Measurements from ENCODE around the gene USH2A.

USH2A gene

DNA sequence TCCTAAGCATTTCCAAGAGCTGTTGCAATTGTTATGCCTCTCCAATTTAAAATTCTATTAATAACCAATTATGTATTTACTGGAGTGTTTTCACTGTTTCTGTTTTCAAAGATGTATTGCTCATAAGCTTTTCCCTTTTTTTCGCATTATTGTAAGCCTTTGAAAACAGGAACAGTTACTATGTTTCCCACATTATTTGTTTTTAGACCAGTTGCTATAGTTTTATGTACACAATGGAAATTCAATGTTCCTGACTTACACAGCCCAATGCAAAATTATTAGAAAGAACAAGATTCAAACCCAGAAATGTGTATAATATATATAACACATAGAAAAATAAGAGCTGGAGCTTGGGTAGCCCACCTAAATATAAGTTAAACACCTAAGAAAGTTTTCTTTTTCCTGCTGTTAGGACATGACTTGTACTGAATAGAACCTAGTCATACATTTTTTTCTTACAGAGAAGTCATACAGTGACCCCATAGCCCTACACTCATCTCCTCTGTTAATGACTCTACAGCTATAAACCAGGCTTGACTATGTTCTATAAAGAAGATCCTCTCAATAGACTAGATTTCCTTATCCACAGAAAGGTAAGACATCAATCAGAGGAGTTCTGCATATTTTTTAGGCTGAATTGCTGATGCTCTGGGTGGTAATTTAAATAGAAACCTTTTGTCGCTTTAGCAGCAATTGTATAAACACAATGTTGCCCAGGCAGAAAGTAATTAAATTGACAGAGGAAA lies 299.6 kb downstream of the USH2A start:
- Histone ChIP-seq H2AFZ (ENCODE audit: low read depth, low read length) (no peak overlapping the region), H3K27me3 (ENCODE audit: insufficient read depth, low read length, poor library complexity) (no peaks in the 10 kb centered on the region), H3K9me3 (ENCODE audit: insufficient read depth, low read length, severe bottlenecking) (no peaks in the 10 kb centered on the region), H3K79me2 (ENCODE audit: insufficient read depth, low read length) (no peaks in the 10 kb centered on the region), H3K27ac (ENCODE audit: low read length) (no peak overlapping the region), H3K9ac (ENCODE audit: low read depth, low read length) (no peak overlapping the region), H3K4me3 (ENCODE audit: low read depth in 1 of 2, low read length in 2 of 2) (no peak overlapping the region), H3K4me1 (ENCODE audit: insufficient read depth, low read length) (no peaks in the 10 kb centered on the region), H3K4me2 (ENCODE audit: insufficient read depth, low read length) (no peak overlapping the region), H3K36me3 (ENCODE audit: insufficient read depth, low read length) (no peaks in the 10 kb centered on the region), H4K20me1 (ENCODE audit: insufficient read depth, low read length) (no peaks in the 10 kb centered on the region)
- ATAC-seq (ENCODE audit: insufficient read depth, low read depth): no peak
- DNase-seq: no peak
- TF ChIP-seq, protein P1, sequence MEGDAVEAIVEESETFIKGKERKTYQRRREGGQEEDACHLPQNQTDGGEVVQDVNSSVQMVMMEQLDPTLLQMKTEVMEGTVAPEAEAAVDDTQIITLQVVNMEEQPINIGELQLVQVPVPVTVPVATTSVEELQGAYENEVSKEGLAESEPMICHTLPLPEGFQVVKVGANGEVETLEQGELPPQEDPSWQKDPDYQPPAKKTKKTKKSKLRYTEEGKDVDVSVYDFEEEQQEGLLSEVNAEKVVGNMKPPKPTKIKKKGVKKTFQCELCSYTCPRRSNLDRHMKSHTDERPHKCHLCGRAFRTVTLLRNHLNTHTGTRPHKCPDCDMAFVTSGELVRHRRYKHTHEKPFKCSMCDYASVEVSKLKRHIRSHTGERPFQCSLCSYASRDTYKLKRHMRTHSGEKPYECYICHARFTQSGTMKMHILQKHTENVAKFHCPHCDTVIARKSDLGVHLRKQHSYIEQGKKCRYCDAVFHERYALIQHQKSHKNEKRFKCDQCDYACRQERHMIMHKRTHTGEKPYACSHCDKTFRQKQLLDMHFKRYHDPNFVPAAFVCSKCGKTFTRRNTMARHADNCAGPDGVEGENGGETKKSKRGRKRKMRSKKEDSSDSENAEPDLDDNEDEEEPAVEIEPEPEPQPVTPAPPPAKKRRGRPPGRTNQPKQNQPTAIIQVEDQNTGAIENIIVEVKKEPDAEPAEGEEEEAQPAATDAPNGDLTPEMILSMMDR (IDR thresholded peaks at IDR 0.05; ENCODE audit: borderline replicate concordance, extremely low read depth, low read length, poor library complexity, severe bottlenecking): no peak
- no peak for TF ChIP-seq EZH2 (IDR thresholded peaks at IDR 0.05; ENCODE audit: borderline replicate concordance, low read depth, low read length, severe bottlenecking)

DNA sequence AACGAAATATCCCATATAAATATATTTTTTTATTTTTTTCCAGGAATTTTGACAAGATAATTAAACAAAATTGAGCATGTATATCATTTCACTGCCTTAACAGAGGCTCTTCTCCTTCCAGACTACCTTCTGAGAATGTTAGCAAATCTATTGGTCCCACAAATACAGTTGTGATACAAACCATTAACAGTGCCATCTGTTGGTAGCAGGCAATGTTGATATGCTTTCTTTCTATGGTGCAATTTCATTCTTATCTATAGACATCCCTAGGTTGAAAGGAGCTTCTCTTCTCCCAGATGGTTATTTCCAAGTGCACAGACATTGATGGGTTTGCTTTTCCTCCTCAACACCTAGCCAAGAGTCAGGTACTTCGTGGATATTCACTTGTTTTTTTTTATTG lies 303.6 kb downstream of the USH2A start:
- no peaks in the 10 kb centered on the region for H3K9me3 ChIP-seq (ENCODE audit: insufficient read depth, low read length, severe bottlenecking)
- no peak for TF ChIP-seq EZH2 (IDR thresholded peaks at IDR 0.05; ENCODE audit: borderline replicate concordance, low read depth, low read length, severe bottlenecking)
- TF ChIP-seq, protein P1 (IDR thresholded peaks at IDR 0.05; ENCODE audit: borderline replicate concordance, extremely low read depth, low read length, poor library complexity, severe bottlenecking): peak; percentile 40
- H3K79me2 ChIP-seq (ENCODE audit: insufficient read depth, low read length): no peaks in the 10 kb centered on the region
- no peaks in the 10 kb centered on the region for H3K27me3 ChIP-seq (ENCODE audit: insufficient read depth, low read length, poor library complexity)
- H3K9ac ChIP-seq (ENCODE audit: low read depth, low read length): no peak overlapping the region
- H3K27ac ChIP-seq (ENCODE audit: low read length): no peak overlapping the region
- H3K4me2 ChIP-seq (ENCODE audit: insufficient read depth, low read length): no peak overlapping the region
- H2AFZ ChIP-seq (ENCODE audit: low read depth, low read length): no peak overlapping the region
- H3K4me1 ChIP-seq (ENCODE audit: insufficient read depth, low read length): no peaks in the 10 kb centered on the region
- DNase-seq (no peak), ATAC-seq (ENCODE audit: insufficient read depth, low read depth) (no peak)
- H4K20me1 ChIP-seq (ENCODE audit: insufficient read depth, low read length): no peaks in the 10 kb centered on the region
- H3K4me3 ChIP-seq (ENCODE audit: low read depth in 1 of 2, low read length in 2 of 2): no peak overlapping the region
- no peaks in the 10 kb centered on the region for H3K36me3 ChIP-seq (ENCODE audit: insufficient read depth, low read length)

DNA sequence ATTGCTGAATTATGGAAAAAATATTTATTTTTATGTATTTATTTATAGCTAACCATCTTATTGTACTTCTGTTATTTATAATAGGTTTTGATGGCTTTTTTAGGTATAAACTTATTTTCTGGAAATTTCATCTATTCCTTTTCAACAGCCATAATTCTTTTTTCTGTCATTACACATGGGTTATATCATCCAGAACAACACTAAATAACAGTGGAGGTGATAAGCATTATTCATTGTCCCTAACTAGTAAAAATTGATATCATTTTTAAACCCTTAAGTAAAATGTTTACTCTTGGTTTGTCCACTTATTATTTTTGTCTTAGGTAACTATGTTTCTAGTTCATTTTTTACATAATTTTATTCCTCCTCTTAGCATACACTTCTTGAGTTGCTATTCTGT lies 309.1 kb downstream of the USH2A start:
- no peaks in the 10 kb centered on the region for H4K20me1 ChIP-seq (ENCODE audit: insufficient read depth, low read length)
- H3K4me1 ChIP-seq (ENCODE audit: insufficient read depth, low read length): no peaks in the 10 kb centered on the region
- TF ChIP-seq, protein P1 (IDR thresholded peaks at IDR 0.05; ENCODE audit: borderline replicate concordance, extremely low read depth, low read length, poor library complexity, severe bottlenecking): no peak
- TF ChIP-seq EZH2 (IDR thresholded peaks at IDR 0.05; ENCODE audit: borderline replicate concordance, low read depth, low read length, severe bottlenecking): no peak
- no peaks in the 10 kb centered on the region for H3K36me3 ChIP-seq (ENCODE audit: insufficient read depth, low read length)
- no peak overlapping the region for H3K9ac ChIP-seq (ENCODE audit: low read depth, low read length)
- H3K4me3 ChIP-seq (ENCODE audit: low read depth in 1 of 2, low read length in 2 of 2): no peak overlapping the region
- H2AFZ ChIP-seq (ENCODE audit: low read depth, low read length): no peak overlapping the region
- H3K27me3 ChIP-seq (ENCODE audit: insufficient read depth, low read length, poor library complexity): no peaks in the 10 kb centered on the region
- H3K4me2 ChIP-seq (ENCODE audit: insufficient read depth, low read length): no peak overlapping the region
- DNase-seq: no peak
- no peaks in the 10 kb centered on the region for H3K79me2 ChIP-seq (ENCODE audit: insufficient read depth, low read length)
- H3K9me3 ChIP-seq (ENCODE audit: insufficient read depth, low read length, severe bottlenecking): no peaks in the 10 kb centered on the region
- H3K27ac ChIP-seq (ENCODE audit: low read length): no peak overlapping the region
- ATAC-seq (ENCODE audit: insufficient read depth, low read depth): no peak

Data from DND-41 (cell line).